DLD1 (cell line): ENCODE results near the gene EMC8.

Experiments used
- in situ Hi-C: cut with HindIII; loops from 2 replicates; pipeline ENCODE4 v1.10.0; 2017; ENCODE audit warnings: low sequenced_read_pairs

The EMC8 gene

DNA sequence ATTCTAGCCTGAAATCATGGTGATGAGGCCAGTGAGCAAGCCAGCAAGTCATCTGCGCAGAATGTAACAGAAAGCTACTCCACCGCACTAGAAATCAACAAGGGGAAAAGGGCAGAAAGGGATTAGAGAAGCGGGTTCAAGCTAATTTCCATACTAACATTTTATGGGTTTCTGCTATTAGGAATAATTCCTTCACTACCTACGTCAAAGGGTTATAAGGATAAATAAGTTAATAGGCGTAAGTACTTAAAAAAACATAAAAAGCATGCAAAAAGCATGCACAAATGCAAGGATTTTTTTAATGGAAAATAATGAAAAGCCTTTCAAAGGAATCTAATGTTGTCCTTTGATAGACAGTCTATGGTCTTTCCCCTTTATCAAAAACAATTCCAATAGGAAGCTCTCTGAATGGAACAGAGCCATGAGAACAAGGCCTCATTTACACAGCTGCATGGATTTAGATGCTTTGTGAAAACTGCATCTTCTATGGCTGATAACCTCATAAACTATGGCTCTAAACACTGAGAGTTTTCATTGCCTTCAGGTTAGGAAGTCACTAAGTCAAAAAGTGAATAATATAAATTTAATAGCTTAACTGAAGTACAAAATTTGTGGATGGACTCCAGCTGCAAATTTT, 5.6 kb downstream of the EMC8 start:
- in situ Hi-C loops = no loop called here

- in situ Hi-C loops = no loop called here
Measured at GRCh38 chr16:85789773-85790172, 9.6 kb downstream of the EMC8 start.

DNA sequence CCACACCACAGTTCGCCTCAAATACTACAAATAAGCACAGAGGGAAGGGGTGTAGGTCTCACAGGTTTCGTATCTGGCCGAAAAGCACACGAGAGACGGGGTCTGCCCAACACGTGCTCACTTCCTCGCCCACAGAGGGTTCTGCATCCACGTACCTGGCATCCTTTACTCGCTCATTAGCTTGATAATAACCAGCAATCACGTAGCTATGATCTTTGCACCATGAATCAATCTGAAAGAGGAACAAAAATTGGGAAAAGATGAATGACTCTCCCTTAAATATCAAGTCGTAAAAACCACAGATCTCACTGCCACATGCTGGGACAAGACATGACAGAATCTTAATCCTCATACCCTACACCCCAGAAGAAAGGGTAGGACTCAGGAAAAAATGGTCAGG, 10.5 kb downstream of the EMC8 start:
- in situ Hi-C loops = no loop called here

- in situ Hi-C loops = no loop called here
Measured at GRCh38 chr16:85785927-85786326, 13.4 kb downstream of the EMC8 start.

- in situ Hi-C loops = no loop called here
Measured at GRCh38 chr16:85784813-85785212, 14.5 kb downstream of the EMC8 start.

GRCh38 chr16:85783441-85783840, 15.9 kb downstream of the EMC8 start:
- in situ Hi-C loops = no loop called here

- in situ Hi-C loops = no loop called here
Measured at GRCh38 chr16:85782451-85782850, 16.9 kb downstream of the EMC8 start.

DNA sequence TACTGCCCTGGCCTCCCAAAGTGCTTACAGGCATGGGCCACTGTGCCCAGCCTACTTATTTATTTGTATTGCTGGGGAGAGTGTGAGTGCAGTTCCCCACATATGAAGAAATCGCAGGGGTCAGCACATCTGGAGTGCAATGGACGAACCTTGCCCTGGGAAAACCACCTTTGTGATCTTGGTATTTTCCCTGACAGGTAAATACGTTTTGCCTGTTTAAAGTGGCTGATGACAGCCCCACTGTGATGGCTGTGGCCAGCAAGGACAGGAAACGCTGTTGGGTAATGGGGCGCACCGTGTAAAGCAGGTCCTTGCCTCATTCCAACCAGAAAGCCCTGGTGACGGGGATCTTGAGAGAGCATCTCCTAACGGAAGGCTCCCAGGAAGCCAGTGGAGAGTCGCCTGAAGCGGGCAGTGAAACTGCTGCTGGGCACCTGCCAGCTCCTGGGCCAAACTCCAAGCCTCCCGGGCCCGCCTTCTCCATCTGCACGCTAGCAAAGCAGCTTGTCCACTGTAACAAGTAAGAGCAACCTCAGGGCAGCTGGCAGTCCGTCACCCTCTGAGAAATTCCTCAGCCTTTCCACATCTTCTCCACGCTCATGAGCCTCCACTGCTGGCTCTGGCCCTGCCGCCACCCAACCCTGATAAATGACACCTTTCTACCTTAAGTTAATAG, 17.5 kb downstream of the EMC8 start:
- in situ Hi-C loops = no loop called here

DNA sequence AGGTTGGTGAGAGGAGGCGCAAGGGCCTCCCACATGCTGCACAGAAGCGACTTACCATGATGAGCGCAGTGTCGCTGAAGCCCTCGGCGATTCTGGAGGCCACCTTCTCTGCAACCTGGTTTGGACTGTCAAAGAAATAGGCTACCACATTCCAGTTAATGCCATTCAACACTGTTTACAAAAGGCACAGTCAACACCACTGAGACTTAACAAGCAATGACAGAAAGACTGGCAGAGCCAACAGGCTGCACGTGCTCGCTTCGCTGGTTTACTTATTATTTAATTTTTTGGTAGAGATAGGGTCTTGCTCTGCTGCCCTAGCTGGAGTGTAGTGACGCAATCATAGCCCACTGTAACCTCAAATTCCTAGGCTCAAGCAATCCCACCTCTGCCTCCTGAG, 18.2 kb downstream of the EMC8 start:
- in situ Hi-C loops = no loop called here

DNA sequence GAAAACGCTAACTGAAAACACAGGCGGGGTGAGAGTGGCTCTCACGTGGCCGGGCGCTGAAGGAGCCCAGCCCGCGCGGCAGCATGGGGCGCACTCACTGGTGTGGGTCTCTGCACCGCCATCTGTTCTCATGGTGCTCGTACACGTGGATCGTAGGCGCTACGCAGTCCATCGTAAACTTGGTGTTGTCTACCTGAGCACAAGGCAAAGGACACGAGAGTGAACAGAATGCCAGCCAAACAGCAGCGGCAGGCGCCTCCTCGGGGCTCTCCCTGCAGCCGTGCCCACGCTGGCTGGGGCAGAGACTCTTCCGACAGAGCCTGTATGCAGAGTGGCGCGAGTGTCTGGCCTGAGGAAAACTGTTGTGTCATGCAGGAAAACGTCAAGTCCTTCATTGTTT, 19.1 kb downstream of the EMC8 start:
- in situ Hi-C loops = no loop called here

DNA sequence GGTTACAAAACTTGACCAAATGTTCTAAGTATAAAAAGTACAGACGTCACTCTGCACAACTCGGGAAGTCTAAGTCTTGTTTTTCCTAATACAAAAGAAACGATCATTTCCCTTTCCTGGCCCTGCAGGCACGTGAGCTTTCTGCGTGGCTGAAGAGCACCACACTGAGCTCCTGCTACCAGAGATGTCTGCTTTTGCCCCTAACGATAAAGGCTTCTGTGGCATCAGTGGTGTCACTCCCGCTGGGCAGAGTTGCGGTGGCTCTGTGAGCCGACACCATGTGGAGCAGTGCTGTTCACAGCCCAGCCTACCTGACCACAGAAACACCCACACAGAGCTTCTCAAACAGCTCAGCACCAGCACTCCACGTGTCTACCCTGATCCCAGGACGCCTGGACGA, 20.5 kb downstream of the EMC8 start:
- in situ Hi-C loops = no loop called here

- in situ Hi-C loops = no loop called here
Measured at GRCh38 chr16:85777583-85778310, 21.6 kb downstream of the EMC8 start.

- in situ Hi-C loops = no loop called here
Measured at GRCh38 chr16:85774811-85775210, 24.5 kb downstream of the EMC8 start.

GRCh38 chr16:85774136-85774535, 25.2 kb downstream of the EMC8 start:
- in situ Hi-C loops = no loop called here

- in situ Hi-C loops = no loop called here
Measured at GRCh38 chr16:85773044-85773443, 26.3 kb downstream of the EMC8 start.

- in situ Hi-C loops = no loop called here
Measured at GRCh38 chr16:85770741-85771140, 28.6 kb downstream of the EMC8 start.

GRCh38 chr16:85768199-85768598, 31.1 kb downstream of the EMC8 start:
- in situ Hi-C loops = no loop called here

DNA sequence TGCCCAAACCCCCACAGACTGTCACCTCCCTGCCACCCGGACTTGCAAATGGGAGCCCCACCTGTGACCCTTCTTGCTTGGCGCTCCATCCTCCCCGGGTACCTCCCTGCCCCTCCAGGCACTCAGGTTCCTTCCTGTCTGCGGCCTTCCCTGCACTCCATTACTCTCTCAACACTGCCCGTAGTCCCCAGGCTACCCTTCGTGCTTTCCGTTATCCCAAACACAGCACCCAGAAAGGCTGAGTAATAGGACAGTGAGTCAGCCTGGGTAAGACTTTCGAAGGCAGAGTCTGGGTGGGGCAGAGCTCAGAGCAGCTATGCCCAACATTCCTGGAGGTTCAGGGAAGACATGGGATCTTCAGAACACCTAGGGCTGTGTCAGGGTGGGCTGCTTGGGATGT, 31.8 kb downstream of the EMC8 start:
- in situ Hi-C loops = no loop called here

DNA sequence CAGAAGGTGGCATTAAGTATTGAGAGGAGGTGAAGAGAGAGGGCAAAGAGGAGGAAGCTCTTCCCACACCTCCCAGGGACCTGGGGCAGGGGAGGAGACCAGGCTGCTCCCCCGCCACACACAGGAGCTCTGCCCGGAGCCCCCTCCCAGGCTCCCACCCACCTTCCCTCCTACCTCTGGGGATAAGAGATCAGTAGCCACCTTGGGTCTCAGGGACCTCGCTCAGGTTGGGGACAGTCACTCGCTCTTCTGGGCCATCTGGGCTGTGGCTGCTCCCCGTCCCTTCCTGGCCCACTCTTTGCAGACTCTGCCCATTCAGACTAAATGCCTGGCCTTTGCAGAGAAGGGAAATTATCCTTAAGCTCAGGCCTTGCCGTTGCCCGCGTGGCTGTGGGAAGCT, 33.6 kb downstream of the EMC8 start:
- in situ Hi-C loops = no loop called here

DNA sequence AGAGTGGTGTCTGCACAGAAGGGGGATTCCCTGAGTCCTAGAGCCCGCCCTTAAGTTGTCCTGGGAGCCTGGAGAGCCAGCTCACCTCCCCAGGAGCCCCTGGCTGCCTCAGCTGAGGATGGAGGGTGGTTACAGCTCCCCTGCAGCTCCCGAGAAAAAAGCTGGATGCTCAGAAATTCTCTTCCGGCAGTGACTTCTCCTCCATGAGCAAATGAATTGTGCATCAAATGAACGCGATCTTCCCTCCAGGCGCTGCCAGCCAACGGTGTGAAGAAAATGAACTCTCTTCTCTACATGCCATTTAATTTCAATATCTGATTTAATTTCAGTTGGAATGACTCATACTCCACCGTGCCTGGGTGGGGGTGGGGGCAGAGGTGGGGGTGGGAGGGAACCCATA, 34.1 kb downstream of the EMC8 start:
- in situ Hi-C loops = no loop called here

GRCh38 chr16:85763616-85764015, 35.7 kb downstream of the EMC8 start:
- in situ Hi-C loops = no loop called here

DNA sequence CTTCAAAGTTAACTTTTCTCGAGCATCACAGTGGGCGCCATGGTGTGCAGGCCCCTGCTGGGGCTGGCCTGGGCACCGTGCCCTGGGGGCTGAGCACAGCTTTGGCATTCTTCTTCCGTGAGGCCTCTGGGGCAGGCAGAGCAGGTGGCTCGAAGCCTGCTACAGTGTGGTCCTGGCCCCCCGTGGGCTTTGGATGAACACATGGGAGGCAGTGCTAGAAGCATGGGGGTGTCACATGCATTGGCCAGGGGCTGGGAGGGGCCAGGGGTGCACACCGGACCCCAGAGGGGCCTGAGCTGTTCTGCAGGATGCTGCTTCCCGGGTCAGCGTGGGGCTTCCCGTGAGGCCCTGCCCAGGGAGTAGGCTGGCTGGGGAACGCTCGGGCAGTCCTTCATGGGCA, 36.4 kb downstream of the EMC8 start:
- in situ Hi-C loops = no loop called here
